ENCODE measurements around the gene C9orf78.

DNA sequence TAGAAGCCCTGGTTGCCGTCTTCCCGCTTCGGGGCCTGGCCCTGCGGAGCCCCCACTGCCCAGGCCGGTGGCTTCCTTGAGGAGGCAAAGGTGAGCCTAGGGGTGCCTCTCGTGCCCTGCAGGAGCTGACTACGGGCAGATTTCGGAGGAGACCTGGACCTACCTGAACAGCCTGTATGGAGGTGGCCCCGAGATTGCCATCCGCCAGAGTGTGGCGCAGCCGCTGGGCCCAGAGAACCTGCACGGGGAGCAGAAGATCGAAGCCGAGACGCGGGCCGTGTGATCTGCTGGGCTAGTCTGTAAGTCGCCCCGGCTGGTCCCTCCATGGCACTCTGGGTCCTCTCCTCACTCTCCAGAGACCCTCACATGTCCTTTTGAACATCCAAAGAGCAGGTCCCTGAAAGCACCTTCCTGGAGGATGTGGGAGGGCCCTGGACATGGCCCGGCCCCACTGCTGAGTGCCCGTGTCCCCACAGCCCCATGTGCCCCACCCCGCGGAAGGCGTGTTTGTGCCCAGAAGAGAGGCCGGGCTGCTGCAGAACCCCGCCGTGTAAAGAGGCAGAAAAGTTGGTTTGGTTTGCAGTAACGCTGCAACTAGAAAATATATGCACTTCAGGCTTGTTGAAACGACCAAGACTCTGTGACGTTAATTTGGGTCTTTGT, 45.0 kb upstream of the C9orf78 start:
- TF ChIP-seq, protein P1, sequence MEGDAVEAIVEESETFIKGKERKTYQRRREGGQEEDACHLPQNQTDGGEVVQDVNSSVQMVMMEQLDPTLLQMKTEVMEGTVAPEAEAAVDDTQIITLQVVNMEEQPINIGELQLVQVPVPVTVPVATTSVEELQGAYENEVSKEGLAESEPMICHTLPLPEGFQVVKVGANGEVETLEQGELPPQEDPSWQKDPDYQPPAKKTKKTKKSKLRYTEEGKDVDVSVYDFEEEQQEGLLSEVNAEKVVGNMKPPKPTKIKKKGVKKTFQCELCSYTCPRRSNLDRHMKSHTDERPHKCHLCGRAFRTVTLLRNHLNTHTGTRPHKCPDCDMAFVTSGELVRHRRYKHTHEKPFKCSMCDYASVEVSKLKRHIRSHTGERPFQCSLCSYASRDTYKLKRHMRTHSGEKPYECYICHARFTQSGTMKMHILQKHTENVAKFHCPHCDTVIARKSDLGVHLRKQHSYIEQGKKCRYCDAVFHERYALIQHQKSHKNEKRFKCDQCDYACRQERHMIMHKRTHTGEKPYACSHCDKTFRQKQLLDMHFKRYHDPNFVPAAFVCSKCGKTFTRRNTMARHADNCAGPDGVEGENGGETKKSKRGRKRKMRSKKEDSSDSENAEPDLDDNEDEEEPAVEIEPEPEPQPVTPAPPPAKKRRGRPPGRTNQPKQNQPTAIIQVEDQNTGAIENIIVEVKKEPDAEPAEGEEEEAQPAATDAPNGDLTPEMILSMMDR (IDR thresholded peaks at IDR 0.05): no peak
- TF ChIP-seq EP300 (IDR thresholded peaks at IDR 0.05): no peak

Measured in upper lobe of left lung (tissue), 4 donors.